HG02610 (cell line): ENCODE results near the gene PTDSS2.
"Not testable (repeated sequence)": the region's sequence is repeated elsewhere in the genome, so short reads cannot be mapped to it uniquely, and the experiment has no call there.

Experiments used
- ATAC-seq: cut with Tn5 transposase; IDR thresholded peaks from one replicate; pipeline ENCODE4 v1.9.1; 2021; ENCODE audit warnings: mild to moderate bottlenecking, moderate library complexity; ENCODE audit not compliant: unreplicated experiment

PTDSS2 gene

GRCh38 chr11:449889-450808 lies at the start of gene PTDSS2:
PTDSS2 (plus strand) TSS chr11:450279; CDS start chr11:450456, 177 bp downstream.
- ATAC-seq = peak; percentile 80

- ATAC-seq = not testable (repeated sequence)
Measured at GRCh38 chr11:401196-401595, 48.9 kb upstream of the PTDSS2 start.

- ATAC-seq = no peak
Measured at GRCh38 chr11:403021-403760, 46.9 kb upstream of the PTDSS2 start.

GRCh38 chr11:403761-404431 lies 46.2 kb upstream of the PTDSS2 start:
- ATAC-seq = no peak

DNA sequence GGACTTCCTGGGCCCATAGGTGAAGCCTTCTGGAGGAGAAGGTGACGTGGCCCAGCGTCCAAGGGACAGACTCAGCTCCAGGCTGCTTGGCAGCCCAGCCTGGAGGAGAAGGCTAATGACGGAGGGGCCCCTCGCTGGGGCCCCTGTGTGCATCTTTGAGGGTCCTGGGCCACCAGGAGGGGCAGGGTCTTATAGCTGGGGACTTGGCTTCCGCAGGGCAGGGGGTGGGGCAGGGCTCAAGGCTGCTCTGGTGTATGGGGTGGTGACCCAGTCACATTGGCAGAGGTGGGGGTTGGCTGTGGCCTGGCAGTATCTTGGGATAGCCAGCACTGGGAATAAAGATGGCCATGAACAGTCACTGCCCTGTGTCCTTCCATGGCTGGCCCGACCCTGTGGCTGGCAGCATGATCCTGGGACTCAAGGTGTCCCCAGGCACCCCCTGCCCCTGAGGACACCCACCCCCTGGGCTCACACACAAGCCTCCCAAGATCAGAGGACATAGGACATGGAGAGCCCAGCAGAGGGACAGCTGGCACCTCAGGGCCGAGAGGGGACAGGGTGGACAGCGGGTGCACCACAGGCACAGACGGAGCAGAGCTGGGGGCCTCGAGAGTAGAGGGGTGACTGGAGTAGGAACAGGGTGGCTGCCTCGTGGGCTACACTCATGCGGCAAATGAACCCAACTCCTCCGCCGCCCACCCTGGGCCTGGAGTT lies 45.4 kb upstream of the PTDSS2 start:
- ATAC-seq = no peak

GRCh38 chr11:405323-405953 lies 44.6 kb upstream of the PTDSS2 start:
- ATAC-seq = no peak

DNA sequence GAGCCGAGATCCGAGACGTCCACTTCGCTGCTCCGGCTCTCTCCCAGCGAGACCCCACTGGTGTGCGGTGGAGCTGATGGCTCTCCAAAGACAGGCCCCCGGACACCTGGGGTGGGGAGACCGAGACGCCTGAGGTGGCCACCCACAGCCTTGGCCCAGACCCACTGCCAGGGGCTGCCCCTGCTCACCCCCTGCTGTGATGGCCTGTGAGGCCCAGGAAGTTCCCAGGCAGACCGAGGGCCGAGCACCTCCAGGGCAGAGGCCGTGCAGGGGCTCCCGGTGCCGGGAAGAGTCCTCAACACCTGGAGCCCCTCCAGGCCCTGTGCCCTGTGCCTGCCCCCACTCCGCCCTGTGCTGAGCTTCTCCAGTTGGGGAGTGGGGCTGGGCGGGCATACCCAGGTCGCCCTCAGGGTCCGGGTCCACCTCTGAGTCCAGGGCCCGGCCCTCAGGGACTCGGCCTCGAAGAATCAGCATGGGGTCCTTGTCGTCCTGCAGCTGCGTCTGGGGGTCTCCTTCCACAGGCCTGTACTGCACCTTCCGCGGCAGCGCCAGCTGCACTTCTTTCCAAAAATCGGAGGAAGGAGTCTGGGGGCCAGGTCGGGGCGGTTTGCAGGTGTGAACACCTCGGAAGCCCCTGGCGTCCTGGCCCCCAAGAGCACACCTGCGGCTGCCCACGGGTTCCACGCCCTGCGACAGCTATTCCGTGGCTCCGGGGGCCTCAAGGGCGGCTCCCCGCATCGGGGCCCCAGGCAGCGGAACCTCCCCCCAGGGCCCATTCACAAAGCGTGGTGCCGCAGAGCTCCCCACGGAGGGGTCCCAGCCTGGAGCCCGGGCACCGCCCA lies 43.9 kb upstream of the PTDSS2 start:
- ATAC-seq = no peak

DNA sequence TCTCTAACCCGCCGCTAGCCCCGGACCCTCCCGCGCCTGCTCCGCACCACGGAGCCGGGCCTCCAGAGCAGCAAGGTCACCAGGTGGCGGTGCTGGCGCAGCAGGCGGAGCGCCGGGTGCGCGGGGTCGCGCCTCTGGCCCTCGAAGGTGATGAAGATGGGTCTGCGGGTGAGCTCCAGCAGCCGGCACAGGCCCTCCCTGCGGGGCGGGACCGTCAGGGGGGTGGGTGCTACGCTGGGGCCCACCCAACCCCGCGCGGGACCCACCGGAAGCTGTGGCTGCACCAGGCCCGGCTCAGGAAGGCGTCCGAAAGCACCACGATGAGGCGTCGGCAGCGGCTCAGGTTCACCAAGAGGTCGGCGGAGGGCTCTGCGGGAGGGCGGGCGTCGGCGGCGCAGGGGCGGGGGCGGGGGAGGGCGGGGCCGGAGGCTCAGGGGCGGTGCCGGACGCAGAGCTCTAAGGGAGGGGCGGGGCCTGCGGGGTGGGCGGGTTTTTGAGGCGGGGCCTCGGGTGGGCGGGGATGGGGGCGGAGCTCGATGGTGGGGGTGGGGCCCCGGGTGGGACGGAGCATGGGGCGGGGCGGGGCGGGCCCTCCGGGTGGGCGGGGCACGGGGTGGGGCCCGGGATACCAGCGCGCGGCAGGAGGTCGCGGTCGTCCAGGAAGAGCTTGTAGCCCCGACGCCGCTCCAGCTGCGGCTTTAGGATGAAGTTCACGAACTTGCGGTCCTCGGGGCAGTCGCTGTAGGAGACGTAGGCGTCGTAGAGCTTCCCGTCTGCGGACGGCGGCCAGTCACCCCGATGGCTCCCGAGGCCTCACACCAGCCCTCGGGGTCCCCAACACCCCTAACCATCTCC lies 43.1 kb upstream of the PTDSS2 start:
- peak; percentile 47 for ATAC-seq

GRCh38 chr11:407651-408123 lies 42.4 kb upstream of the PTDSS2 start:
- ATAC-seq = no peak

GRCh38 chr11:408154-409007 lies 41.7 kb upstream of the PTDSS2 start:
- no peak for ATAC-seq

DNA sequence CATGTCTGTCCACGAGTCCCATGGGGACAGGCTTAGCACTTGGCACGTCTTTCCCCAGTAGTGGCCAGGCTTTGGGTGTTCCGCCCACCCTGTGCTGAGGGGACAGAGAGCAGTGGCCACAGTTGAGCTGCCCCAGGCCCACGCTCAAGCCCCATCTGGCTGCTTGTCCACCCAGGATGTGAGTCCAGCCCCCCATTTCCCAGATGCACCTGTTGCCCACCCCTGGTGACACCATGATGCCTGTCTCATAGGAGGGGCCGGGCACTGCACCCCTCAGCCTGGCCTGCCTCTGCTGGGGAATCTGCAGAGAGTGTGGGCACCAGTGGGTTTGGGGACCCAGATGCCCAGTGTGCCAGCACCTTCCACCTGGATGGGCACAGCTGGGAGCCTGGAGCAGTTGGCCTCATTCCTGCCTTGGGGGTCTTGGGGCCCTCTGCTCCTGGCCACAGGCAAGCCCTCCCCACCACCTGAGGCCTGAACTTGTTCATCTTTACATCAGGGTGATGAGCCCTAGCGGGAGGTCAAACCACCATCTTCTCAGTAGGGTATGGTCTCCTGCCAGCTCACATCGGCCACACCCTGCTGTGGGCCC lies 41.0 kb upstream of the PTDSS2 start:
- ATAC-seq = no peak

- no peak for ATAC-seq
Measured at GRCh38 chr11:409600-410483, 40.2 kb upstream of the PTDSS2 start.

GRCh38 chr11:410711-411110 lies 39.4 kb upstream of the PTDSS2 start:
- ATAC-seq = not testable (repeated sequence)

DNA sequence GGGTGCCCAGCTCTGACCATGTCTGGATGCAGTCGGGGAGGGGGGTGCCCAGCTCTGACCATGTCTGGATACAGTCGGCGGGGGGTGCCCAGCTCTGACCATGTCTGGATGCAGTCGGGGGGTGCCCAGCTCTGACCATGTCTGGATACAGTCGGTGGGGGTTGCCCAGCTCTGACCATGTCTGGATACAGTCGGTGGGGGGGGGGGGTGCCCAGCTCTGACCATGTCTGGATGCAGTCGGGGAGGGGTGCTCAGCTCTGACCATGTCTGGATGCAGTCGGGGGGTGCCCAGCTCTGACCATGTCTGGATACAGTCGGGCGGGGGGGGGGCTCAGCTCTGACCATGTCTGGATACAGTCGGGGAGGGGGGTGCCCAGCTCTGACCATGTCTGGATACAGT lies 38.6 kb upstream of the PTDSS2 start:
- not testable (repeated sequence) for ATAC-seq

DNA sequence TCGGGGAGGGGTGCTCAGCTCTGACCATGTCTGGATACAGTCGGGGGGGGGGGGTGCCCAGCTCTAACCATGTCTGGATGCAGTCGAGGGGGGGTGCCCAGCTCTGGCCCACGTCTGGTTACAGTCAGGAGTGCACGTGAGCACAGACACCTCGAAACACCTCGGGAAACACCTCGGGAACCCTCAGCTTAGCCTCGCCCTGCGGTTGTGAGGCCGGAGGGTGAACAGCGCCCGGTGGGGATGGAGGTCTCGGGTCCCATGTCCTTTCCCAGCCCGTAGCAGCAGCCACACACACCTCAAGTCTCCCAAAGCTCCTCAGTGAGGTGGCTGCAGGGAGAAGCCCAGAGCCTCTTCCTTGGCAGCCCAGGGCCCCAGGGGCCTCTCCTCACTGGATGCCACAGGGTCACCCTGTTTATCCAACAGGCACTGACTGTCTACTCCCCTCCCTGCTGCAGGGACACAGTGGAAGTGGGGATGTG lies 37.4 kb upstream of the PTDSS2 start:
- no peak for ATAC-seq
